Osteoblast (primary cell): ENCODE data around the gene NDUFS6. TPM values are rescaled to one million over a fixed set of nuclear protein-coding genes. Genes with fewer than 3 reads are reported as not detected.

ENCODE experiments used
- DNase-seq: peaks from one replicate; pipeline ENCODE4 v3.0.0; 2011; ENCODE audit warnings: low spot score, mixed read lengths; ENCODE audit not compliant: insufficient read length; ENCODE audit errors: missing footprints
- H2AFZ ChIP-seq: 2 replicates; pipeline ENCODE4 v1.6.0; 2011; ENCODE audit warnings: mild to moderate bottlenecking, low read length
- H3K27ac ChIP-seq: 2 replicates; pipeline ENCODE4 v1.5.1; 2011; ENCODE audit warnings: mild to moderate bottlenecking, low read depth, low read length, moderate library complexity
- H3K27me3 ChIP-seq: 2 replicates; pipeline ENCODE4 v1.6.0; 2012; ENCODE audit warnings: mild to moderate bottlenecking, control low read depth, inconsistent platforms, low read length, moderate library complexity; ENCODE audit not compliant: insufficient read depth
- H3K36me3 ChIP-seq: 2 replicates; pipeline ENCODE4 v1.5.1; 2011; ENCODE audit warnings: mild to moderate bottlenecking, low read length, control low read depth, moderate library complexity; ENCODE audit not compliant: insufficient read depth
- H3K4me1 ChIP-seq: 2 replicates; pipeline ENCODE4 v1.5.1; 2011; ENCODE audit warnings: mild to moderate bottlenecking, low read length, control low read depth, moderate library complexity; ENCODE audit not compliant: insufficient read depth
- H3K4me2 ChIP-seq: 2 replicates; pipeline ENCODE4 v1.6.0; 2011; ENCODE audit warnings: mild to moderate bottlenecking, low read length; ENCODE audit not compliant: insufficient read depth
- H3K4me3 ChIP-seq: fragments of 200-600 bp; sonication (generic); 3 replicates; pipeline ENCODE4 v1.5.1; 2012; ENCODE audit warnings: mild to moderate bottlenecking, low read length, inconsistent platforms; ENCODE audit not compliant: insufficient read depth
- H3K79me2 ChIP-seq: 2 replicates; pipeline ENCODE4 v1.6.0; 2012; ENCODE audit warnings: mild to moderate bottlenecking, low read length, control low read depth, inconsistent platforms; ENCODE audit not compliant: insufficient read depth
- H3K9me3 ChIP-seq: 2 replicates; pipeline ENCODE4 v1.5.1; 2011; ENCODE audit warnings: low read depth, low read length, control low read depth
- H4K20me1 ChIP-seq: 2 replicates; pipeline ENCODE4 v1.6.0; 2012; ENCODE audit warnings: mild to moderate bottlenecking, low read length, control low read depth; ENCODE audit not compliant: insufficient read depth
- CTCF ChIP-seq: IDR thresholded peaks from 2 replicates; pipeline ENCODE4 v1.5.1; 2011; ENCODE audit warnings: mild to moderate bottlenecking, low read depth, low read length, moderate library complexity; ENCODE audit errors: extremely low read depth
- total RNA-seq: library from RNA; depleted of rRNA; stranded (reverse); fragments of >200 nt; gene quantifications from 2 replicates; pipeline ENCODE4 v1.2.3, GENCODE V29; 2012

Gene NDUFS6
- total RNA-seq, 1 donor: 23.9 TPM

- no peak for TF ChIP-seq CTCF
- Histone ChIP-seq H3K79me2 (no peaks in the 10 kb centered on the region), H3K9me3 (no peaks in the 10 kb centered on the region), H3K27ac (no peak overlapping the region), H4K20me1 (no peaks in the 10 kb centered on the region), H3K4me2 (no peak overlapping the region), H3K4me3 (no peak overlapping the region), H3K36me3 (no peaks in the 10 kb centered on the region), H3K27me3 (peaks cover 5% of the 10 kb centered on the region), H2AFZ (no peak overlapping the region), H3K4me1 (no peaks in the 10 kb centered on the region)
- DNase-seq: no peak
Observed at GRCh38 chr5:1858436-1858835, 57.2 kb downstream of the NDUFS6 start.

GRCh38 chr5:1859099-1859498 lies 57.9 kb downstream of the NDUFS6 start:
- H3K27ac ChIP-seq: no peak overlapping the region
- H3K36me3 ChIP-seq: no peaks in the 10 kb centered on the region
- H4K20me1 ChIP-seq: no peaks in the 10 kb centered on the region
- no peak overlapping the region for H2AFZ ChIP-seq
- H3K9me3 ChIP-seq: no peaks in the 10 kb centered on the region
- no peaks in the 10 kb centered on the region for H3K4me1 ChIP-seq
- no peak for DNase-seq
- H3K4me3 ChIP-seq: no peak overlapping the region
- peaks cover 8% of the 10 kb centered on the region for H3K27me3 ChIP-seq
- TF ChIP-seq CTCF: no peak
- H3K79me2 ChIP-seq: no peaks in the 10 kb centered on the region
- H3K4me2 ChIP-seq: no peak overlapping the region

GRCh38 chr5:1860021-1860610 lies 58.9 kb downstream of the NDUFS6 start:
- no peaks in the 10 kb centered on the region for H3K9me3 ChIP-seq
- H3K4me2 ChIP-seq: no peak overlapping the region
- H3K4me1 ChIP-seq: no peaks in the 10 kb centered on the region
- no peak overlapping the region for H3K27ac ChIP-seq
- H3K27me3 ChIP-seq: peaks cover 9% of the 10 kb centered on the region
- no peak overlapping the region for H3K4me3 ChIP-seq
- H4K20me1 ChIP-seq: no peaks in the 10 kb centered on the region
- H3K36me3 ChIP-seq: no peaks in the 10 kb centered on the region
- no peak overlapping the region for H2AFZ ChIP-seq
- TF ChIP-seq CTCF: no peak
- no peak for DNase-seq
- no peaks in the 10 kb centered on the region for H3K79me2 ChIP-seq

GRCh38 chr5:1860949-1861348 lies 59.7 kb downstream of the NDUFS6 start:
- H3K9me3 ChIP-seq: no peaks in the 10 kb centered on the region
- no peaks in the 10 kb centered on the region for H3K79me2 ChIP-seq
- no peak overlapping the region for H3K4me3 ChIP-seq
- H4K20me1 ChIP-seq: no peaks in the 10 kb centered on the region
- H3K4me2 ChIP-seq: no peak overlapping the region
- no peak overlapping the region for H3K27ac ChIP-seq
- no peak overlapping the region for H2AFZ ChIP-seq
- no peak for DNase-seq
- no peaks in the 10 kb centered on the region for H3K4me1 ChIP-seq
- no peaks in the 10 kb centered on the region for H3K36me3 ChIP-seq
- TF ChIP-seq CTCF: no peak
- H3K27me3 ChIP-seq: peaks cover 9% of the 10 kb centered on the region
